Measurements from ENCODE around the gene DYSF. TPM values are rescaled to one million over a fixed set of nuclear protein-coding genes. Genes with fewer than 3 reads are reported as not detected.

Gene DYSF
- total RNA-seq, 2 experiments from 2014 or later = not detected

DNA sequence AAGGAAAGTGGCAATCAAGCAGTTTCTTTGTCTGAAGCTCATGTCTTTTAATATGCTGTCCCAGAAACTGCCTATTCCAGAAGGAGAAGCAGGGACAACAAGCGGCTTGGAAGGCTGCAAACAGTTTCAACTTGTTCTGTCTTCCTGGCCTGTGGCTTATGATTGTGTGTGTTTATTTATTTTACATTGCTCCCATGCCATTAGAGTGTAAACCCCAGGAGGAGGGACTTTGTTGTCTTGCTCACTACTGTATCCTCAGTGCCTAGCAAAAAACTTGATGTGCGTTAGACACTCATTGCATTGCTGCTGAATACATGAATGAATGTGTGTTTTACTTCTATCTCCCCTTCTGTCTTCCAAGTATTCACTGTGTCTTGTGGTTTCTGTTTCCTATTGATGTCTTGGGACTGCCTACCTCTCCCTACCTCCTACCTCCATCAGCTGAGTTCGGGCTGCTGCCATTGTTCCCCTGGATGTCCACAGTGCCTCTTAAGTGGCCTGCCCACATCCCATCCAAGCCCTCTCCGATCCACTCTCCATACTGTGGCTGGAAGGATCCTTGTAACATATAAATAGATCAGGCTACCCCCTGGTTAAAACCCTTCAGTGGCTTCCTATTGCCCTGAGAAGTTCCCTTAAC is 261.4 kb downstream of the DYSF start:
- TF ChIP-seq, protein P1, sequence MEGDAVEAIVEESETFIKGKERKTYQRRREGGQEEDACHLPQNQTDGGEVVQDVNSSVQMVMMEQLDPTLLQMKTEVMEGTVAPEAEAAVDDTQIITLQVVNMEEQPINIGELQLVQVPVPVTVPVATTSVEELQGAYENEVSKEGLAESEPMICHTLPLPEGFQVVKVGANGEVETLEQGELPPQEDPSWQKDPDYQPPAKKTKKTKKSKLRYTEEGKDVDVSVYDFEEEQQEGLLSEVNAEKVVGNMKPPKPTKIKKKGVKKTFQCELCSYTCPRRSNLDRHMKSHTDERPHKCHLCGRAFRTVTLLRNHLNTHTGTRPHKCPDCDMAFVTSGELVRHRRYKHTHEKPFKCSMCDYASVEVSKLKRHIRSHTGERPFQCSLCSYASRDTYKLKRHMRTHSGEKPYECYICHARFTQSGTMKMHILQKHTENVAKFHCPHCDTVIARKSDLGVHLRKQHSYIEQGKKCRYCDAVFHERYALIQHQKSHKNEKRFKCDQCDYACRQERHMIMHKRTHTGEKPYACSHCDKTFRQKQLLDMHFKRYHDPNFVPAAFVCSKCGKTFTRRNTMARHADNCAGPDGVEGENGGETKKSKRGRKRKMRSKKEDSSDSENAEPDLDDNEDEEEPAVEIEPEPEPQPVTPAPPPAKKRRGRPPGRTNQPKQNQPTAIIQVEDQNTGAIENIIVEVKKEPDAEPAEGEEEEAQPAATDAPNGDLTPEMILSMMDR (conservative IDR thresholded peaks at IDR 0.05; ENCODE audit: low read length) = no peak
- TF ChIP-seq EZH2phosphoT487 (IDR thresholded peaks at IDR 0.05; ENCODE audit: borderline replicate concordance, low read depth, low read length) = no peak
- H3K4me3 ChIP-seq (ENCODE audit: low read depth, low read length, poor library complexity, severe bottlenecking) = no peak overlapping the region
- H3K79me2 ChIP-seq (ENCODE audit: insufficient read depth, low read depth, low read length) = no peaks in the 10 kb centered on the region
- H2AFZ ChIP-seq (ENCODE audit: low read length) = no peak overlapping the region
- no peaks in the 10 kb centered on the region for H3K9me2 ChIP-seq (ENCODE audit: insufficient read depth, low read length)
- intact Hi-C loops (cut with micrococcal nuclease; ENCODE audit: unreplicated experiment) = no loop called here
- no TSS peak for BruUV-seq (replicated peaks)
- H4K20me1 ChIP-seq (ENCODE audit: insufficient read depth, low read length) = no peaks in the 10 kb centered on the region
- no peaks in the 10 kb centered on the region for H3K4me1 ChIP-seq (ENCODE audit: insufficient read depth, low read length, poor library complexity, severe bottlenecking)
- no peak overlapping the region for H3K27ac ChIP-seq (ENCODE audit: low read depth, low read length, poor library complexity, severe bottlenecking)
- DNase-seq (ENCODE audit: low spot score) = no peak
- ChIA-PET CTCF (ENCODE audit: unreplicated experiment) (no interaction called here), POLR2A (no interaction called here)
- no peak overlapping the region for H3K4me2 ChIP-seq (ENCODE audit: low read length)
- no peaks in the 10 kb centered on the region for H3K9me3 ChIP-seq (ENCODE audit: low read length)
- H3K36me3 ChIP-seq (ENCODE audit: insufficient read depth, low read length) = no peaks in the 10 kb centered on the region

DNA sequence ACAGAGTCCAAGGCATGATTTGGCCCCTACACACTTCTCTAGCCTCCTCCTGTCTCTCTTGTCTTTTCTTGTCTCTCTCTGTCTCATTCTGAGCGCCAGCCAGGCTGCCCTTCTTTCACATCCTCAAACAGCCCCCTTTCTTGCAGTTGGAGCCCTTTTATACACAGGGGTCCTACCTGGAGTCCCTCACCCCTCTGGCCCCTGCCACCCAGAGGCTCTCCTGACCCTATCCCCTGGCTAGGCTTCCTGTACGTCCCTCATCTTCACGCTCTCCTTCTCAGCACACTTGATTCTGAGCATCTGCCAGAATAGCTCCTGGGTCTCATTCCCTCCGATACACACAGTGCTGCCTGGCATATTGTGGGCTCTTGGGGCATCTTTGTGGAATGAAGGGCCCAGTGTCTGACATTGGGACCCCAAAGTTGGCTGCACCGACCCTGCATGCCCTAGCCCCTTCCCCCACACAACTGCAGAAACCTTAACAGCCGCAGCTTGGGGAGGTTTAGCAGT is 261.9 kb downstream of the DYSF start:
- Histone ChIP-seq H3K9me3 (ENCODE audit: low read length) (no peaks in the 10 kb centered on the region), H3K79me2 (ENCODE audit: insufficient read depth, low read depth, low read length) (no peaks in the 10 kb centered on the region), H3K27ac (ENCODE audit: low read depth, low read length, poor library complexity, severe bottlenecking) (no peak overlapping the region), H3K4me1 (ENCODE audit: insufficient read depth, low read length, poor library complexity, severe bottlenecking) (no peaks in the 10 kb centered on the region), H2AFZ (ENCODE audit: low read length) (no peak overlapping the region), H3K4me2 (ENCODE audit: low read length) (no peak overlapping the region), H4K20me1 (ENCODE audit: insufficient read depth, low read length) (no peaks in the 10 kb centered on the region), H3K36me3 (ENCODE audit: insufficient read depth, low read length) (no peaks in the 10 kb centered on the region), H3K9me2 (ENCODE audit: insufficient read depth, low read length) (no peaks in the 10 kb centered on the region), H3K4me3 (ENCODE audit: low read depth, low read length, poor library complexity, severe bottlenecking) (no peak overlapping the region)
- DNase-seq (ENCODE audit: low spot score) = no peak
- intact Hi-C loops (cut with micrococcal nuclease; ENCODE audit: unreplicated experiment) = no loop called here
- no peak for TF ChIP-seq EZH2phosphoT487 (IDR thresholded peaks at IDR 0.05; ENCODE audit: borderline replicate concordance, low read depth, low read length)
- TF ChIP-seq, protein P1 (conservative IDR thresholded peaks at IDR 0.05; ENCODE audit: low read length) = no peak
- no TSS peak for BruUV-seq (replicated peaks)
- ChIA-PET POLR2A (no interaction called here), CTCF (ENCODE audit: unreplicated experiment) (no interaction called here)

DNA sequence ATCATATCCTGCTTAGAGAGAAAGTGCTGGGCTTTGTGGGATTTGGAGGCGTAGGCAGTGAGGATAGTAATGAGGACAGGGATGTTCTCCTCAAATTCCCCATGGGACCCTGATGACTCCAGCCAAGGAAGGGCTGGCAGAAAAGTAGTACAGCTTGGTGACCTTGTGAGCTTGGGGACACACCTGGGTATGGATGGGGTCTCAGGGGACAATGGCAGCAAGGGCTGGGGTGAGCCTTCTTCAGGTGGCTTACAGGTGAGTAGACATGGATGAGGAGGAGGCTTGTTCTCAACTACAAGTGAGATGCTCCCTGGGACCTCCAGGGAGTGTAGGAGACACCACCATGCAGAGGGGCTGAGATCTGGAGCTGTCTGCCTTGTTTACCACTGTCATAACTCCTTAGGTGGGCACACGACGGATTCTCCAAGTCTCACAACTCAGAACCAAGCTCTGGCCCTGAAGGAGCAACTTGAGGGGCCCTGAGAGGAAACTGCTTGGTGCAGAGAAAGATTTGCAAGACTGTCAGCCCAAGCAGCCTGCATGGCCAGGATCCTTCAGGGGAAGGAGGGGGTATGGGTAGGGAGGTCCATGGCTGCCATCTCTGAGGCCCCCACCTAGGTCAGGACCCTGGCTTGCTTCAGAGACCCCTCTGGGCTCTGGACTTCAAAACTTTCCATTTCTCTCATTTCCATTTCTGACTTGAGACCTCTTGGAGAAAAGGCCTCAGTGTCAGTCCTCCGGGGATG is 262.8 kb downstream of the DYSF start:
- TF ChIP-seq EZH2phosphoT487 (IDR thresholded peaks at IDR 0.05; ENCODE audit: borderline replicate concordance, low read depth, low read length) = no peak
- TF ChIP-seq, protein P1 (conservative IDR thresholded peaks at IDR 0.05; ENCODE audit: low read length) = no peak
- Histone ChIP-seq H3K4me1 (ENCODE audit: insufficient read depth, low read length, poor library complexity, severe bottlenecking) (no peaks in the 10 kb centered on the region), H3K4me2 (ENCODE audit: low read length) (no peak overlapping the region), H3K27ac (ENCODE audit: low read depth, low read length, poor library complexity, severe bottlenecking) (no peak overlapping the region), H2AFZ (ENCODE audit: low read length) (no peak overlapping the region), H3K79me2 (ENCODE audit: insufficient read depth, low read depth, low read length) (no peaks in the 10 kb centered on the region), H3K9me3 (ENCODE audit: low read length) (no peaks in the 10 kb centered on the region), H3K36me3 (ENCODE audit: insufficient read depth, low read length) (no peaks in the 10 kb centered on the region), H3K9me2 (ENCODE audit: insufficient read depth, low read length) (no peaks in the 10 kb centered on the region), H3K4me3 (ENCODE audit: low read depth, low read length, poor library complexity, severe bottlenecking) (no peak overlapping the region), H4K20me1 (ENCODE audit: insufficient read depth, low read length) (no peaks in the 10 kb centered on the region)
- ChIA-PET POLR2A (no interaction called here), CTCF (ENCODE audit: unreplicated experiment) (no interaction called here)
- DNase-seq (ENCODE audit: low spot score) = no peak
- intact Hi-C loops (cut with micrococcal nuclease; ENCODE audit: unreplicated experiment) = no loop called here
- BruUV-seq (replicated peaks) = no TSS peak
